Choroid plexus epithelial cell (primary cell): ENCODE measurements around the gene INKA2.

Source experiments
- DNase-seq: peaks from one replicate; pipeline ENCODE4 v3.0.0-alpha.2; 2010; ENCODE audit warnings: low read depth
- H3K4me3 ChIP-seq: 2 replicates; pipeline ENCODE4 v1.5.1; 2011; ENCODE audit warnings: low read depth, mild to moderate bottlenecking, control low read depth, low read length, moderate library complexity
- CTCF ChIP-seq: conservative IDR thresholded peaks from 2 replicates; pipeline ENCODE4 v1.5.1; 2011; ENCODE audit warnings: low read depth, mild to moderate bottlenecking, control low read depth, inconsistent platforms, low read length, moderate library complexity

The INKA2 gene

DNA sequence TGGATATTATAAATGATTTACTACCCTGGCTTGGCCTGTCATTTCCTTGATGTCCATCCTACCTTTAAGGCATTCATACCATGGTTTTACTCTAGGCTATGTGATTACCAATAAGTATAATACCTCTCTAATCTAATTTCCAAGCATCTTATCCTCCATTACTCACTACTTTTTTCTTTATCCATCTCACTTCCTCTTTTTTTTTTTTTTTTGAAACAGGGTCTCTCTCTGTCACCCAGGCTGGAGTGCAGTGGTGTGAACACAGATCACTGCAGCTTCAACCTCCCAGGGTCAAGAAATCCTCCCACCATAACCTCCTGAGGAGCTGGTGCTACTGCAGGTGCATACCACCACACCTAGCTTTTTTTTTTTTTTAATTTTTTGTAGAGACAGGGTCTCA is 39.9 kb downstream of the INKA2 start:
- no peak overlapping the region for H3K4me3 ChIP-seq
- no peak for DNase-seq
- TF ChIP-seq CTCF = no peak

DNA sequence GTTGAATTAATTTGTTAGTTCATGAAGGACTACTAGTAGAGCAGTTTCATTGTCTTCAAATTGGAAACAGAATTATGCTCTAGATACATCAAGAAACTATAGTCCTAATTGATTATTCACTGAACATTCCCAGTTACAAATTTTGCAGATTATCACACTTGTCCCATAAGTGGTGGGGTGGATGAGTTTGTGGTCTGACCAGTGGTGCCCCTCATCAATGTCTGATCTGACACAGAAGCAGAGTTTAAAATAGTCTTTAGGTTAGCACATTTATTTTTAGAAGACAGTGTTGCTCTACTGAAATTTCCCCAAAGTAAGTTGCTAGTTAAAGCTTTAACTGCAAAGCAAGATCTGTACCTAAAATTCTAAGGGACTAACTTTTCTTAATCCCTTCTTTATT is 42.9 kb downstream of the INKA2 start:
- H3K4me3 ChIP-seq = no peak overlapping the region
- TF ChIP-seq CTCF = no peak
- no peak for DNase-seq

DNA sequence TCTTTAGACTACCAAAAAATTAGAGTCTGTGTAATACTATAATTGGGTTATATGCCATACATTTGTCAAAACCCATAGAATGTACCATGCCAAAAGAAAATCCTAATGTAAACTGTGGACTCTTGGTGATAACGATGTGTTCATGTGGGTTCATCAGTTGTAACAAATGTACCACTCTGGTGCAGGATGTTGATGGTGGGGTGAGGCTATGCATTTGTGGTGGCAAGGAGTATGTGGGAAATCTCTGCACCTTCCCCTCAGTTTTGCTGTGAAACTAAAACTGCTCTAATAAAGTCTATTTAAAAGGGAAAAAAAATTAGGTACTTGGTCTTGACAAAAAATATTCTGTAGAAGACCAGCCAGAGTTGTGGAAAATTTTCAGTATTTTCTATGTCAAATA is 43.4 kb downstream of the INKA2 start:
- no peak overlapping the region for H3K4me3 ChIP-seq
- TF ChIP-seq CTCF = no peak
- DNase-seq = no peak

- H3K4me3 ChIP-seq = no peak overlapping the region
- no peak for DNase-seq
- no peak for TF ChIP-seq CTCF
Observed at GRCh38 chr1:111691886-111692285, 47.3 kb downstream of the INKA2 start.

DNA sequence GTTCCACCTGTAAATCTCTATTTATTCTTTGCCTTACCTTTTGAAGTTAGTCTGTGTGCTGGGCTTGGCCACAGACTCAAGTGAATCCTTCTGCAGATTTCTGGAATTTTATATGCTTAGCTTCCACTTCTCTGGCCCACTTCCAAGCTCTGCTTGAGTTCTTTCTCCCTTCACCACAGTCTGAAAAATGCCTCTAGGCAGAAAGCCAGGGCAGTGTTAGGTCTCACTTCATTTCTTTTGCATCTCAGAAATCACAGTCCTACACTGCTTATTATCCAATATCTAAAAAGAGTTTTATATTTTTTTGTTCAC is 48.9 kb downstream of the INKA2 start:
- peak; percentile 98 for DNase-seq
- H3K4me3 ChIP-seq = no peak overlapping the region
- TF ChIP-seq CTCF = no peak
